GM19025 (cell line): ENCODE data around the gene AGMO.

ENCODE experiments used
- ATAC-seq: cut with Tn5 transposase; IDR thresholded peaks from one replicate; pipeline ENCODE4 v1.9.1; 2021; ENCODE audit warnings: mild to moderate bottlenecking, low read depth, moderate library complexity; ENCODE audit not compliant: unreplicated experiment

AGMO gene

DNA sequence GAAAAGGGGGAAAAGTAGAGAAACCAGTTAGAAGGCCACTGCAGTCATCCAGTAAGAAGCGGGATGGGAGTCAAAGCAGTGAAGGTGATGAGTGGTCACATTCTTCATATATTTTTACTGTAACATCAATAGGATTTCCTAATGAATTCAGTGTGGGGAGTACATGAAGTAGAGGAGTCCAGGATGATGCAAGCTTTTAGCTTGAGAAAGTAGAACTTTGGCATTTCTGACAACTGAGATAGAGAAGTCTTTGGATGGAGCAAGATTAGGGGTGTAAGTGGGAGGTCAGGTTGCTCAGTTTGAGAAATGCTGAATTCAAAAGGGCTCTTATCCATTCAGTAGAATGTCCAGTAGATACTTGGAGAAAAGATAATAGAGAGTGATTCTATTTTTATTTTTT, 395.2 kb downstream of the AGMO start:
- ATAC-seq: no peak

DNA sequence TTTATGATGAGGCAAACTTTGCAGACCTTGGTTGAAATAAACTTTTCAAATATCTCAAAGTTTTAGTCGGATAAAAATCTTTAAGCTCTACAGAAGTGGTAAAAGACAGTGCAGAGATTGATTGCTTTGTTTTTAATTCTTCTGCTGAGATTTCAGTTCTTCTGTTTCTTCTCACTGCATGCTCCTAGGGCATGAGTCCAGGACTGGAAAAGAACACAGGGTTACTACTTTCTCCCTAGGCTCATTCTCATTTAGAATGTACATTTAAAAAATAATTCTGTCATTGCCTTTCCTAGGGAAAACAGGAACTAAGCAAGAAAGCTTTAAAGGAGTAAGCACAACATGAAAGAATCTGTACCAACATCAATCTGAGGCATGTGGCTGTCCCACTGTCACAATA, 402.6 kb downstream of the AGMO start:
- ATAC-seq: no peak

DNA sequence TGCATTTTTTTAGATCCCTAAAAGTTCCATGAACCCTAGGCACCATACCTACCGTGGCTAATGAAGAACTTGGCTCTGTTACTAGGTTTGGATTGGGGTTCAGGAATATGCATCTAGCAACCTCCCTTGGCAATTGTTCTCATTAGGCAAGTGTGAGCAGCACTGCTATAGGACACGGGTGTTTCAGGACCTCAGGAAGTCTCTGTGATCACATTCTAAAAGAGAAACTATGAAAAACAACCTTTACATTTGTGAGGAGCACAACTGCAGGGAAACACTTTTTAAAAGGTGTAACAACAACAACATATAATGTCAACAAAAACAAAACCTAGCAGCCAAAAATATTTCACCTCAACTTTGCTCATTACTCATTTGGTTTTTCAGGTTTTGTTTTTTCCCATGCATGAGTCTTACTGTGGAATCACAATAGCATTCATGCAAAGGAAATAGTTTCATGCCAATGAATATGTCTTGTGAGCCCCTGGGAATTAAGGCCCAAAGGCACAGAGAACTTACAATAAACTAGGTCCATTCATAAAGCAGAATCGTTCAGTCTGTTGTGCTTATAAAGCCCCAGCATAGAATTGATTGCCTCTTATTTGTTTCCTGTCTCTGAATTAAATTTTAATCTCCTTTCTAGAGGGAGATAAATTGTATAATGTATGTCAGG, 403.5 kb downstream of the AGMO start:
- no peak for ATAC-seq
